HepG2 (cell line): ENCODE measurements around the gene IL31.

Experiments used
- ATF1 ChIP-seq: IDR thresholded peaks from 2 replicates; pipeline ENCODE4 v1.6.1; 2016; ENCODE audit warnings: mild to moderate bottlenecking, control low read depth
- JUND ChIP-seq: sonication (generic); formaldehyde crosslinking; IDR thresholded peaks from 2 replicates; pipeline ENCODE4 v1.8.0; 2022; ENCODE audit warnings: mild to moderate bottlenecking, missing genetic modification reagents
- MIER2 ChIP-seq: IDR thresholded peaks from 2 replicates; pipeline ENCODE4 v1.6.1; 2016; ENCODE audit warnings: missing biosample characterization, missing genetic modification reagents
- SAFB2 ChIP-seq: sonication (generic); formaldehyde crosslinking; IDR thresholded peaks from 2 replicates; pipeline ENCODE4 v1.5.1; 2020; ENCODE audit warnings: missing genetic modification reagents, low read depth, mild to moderate bottlenecking, borderline replicate concordance
- SP1 ChIP-seq, 2 experiments: fragments of 450-650 bp in 1 of 2; sonication (generic) in 1 of 2; formaldehyde crosslinking in 1 of 2; IDR thresholded peaks; 2 replicates each; pipeline versions ENCODE4 v1.4.0 to v1.6.1; 2016 to 2020; ENCODE audit warnings: missing genetic modification reagents in 1 of 2
- ZBTB20 ChIP-seq: sonication (generic); formaldehyde crosslinking; IDR thresholded peaks from 2 replicates; pipeline ENCODE4 v1.8.1; 2023; ENCODE audit warnings: missing genetic modification reagents, low read depth, mild to moderate bottlenecking, borderline replicate concordance
- ZNF777 ChIP-seq: sonication (generic); formaldehyde crosslinking; IDR thresholded peaks from 2 replicates; pipeline ENCODE4 v1.4.0; 2020; ENCODE audit warnings: missing genetic modification reagents
- TF ChIP-seq, protein P1 (sequence below): sonication (generic); formaldehyde crosslinking; IDR thresholded peaks from 2 replicates; pipeline ENCODE4 v1.4.0; 2020; ENCODE audit warnings: missing genetic modification reagents, borderline replicate concordance
- TF ChIP-seq, protein P2 (sequence below): sonication (generic); formaldehyde crosslinking; IDR thresholded peaks from one replicate; pipeline ENCODE4 v1.5.1; 2020; ENCODE audit warnings: mild to moderate bottlenecking, missing genetic modification reagents; ENCODE audit errors: not compliant biosample characterization
- TF ChIP-seq, protein P3 (sequence below), 2 experiments: sonication (generic) in 1 of 2; formaldehyde crosslinking in 1 of 2; IDR thresholded peaks; 2 replicates each; pipeline versions ENCODE4 v1.6.1 to v1.9.0; 2014 to 2022; ENCODE audit warnings: antibody characterized with exemption in 1 of 2, borderline replicate concordance in 1 of 2, inconsistent platforms in 1 of 2, low read depth in 1 of 2, missing genetic modification reagents in 1 of 2

DNA sequence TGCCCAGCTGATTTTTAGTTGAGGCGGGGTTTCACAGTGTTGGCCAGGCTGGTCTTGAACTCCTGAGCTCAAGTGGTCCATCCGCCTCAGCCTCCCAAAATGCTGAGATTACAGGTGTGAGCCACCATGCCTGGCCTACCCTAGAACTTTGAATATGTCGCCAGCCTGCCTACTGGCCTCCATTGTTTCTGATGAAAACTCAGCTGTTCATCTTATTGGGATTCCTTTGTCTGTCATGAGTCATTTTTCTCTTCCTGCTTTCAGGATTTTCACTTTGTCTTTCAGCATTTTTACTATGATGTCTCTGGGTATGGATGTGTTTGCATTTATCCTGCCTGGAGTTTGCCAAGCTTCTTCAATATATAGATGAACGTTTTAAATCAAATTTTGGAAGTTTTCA is 21.4 kb upstream of the IL31 start:
- TF ChIP-seq MIER2 (CRISPR knock-in tag) (no peak), ZBTB20 (CRISPR knock-in tag) (no peak), JUND (CRISPR knock-in tag) (no peak), SAFB2 (CRISPR knock-in tag) (no peak), ATF1 (CRISPR knock-in tag) (no peak), ZNF777 (no peak), SP1 (IDR thresholded peaks at IDR 0.05) (no peak), SP1 (CRISPR knock-in tag; IDR thresholded peaks at IDR 0.05) (no peak)
- TF ChIP-seq, protein P1, sequence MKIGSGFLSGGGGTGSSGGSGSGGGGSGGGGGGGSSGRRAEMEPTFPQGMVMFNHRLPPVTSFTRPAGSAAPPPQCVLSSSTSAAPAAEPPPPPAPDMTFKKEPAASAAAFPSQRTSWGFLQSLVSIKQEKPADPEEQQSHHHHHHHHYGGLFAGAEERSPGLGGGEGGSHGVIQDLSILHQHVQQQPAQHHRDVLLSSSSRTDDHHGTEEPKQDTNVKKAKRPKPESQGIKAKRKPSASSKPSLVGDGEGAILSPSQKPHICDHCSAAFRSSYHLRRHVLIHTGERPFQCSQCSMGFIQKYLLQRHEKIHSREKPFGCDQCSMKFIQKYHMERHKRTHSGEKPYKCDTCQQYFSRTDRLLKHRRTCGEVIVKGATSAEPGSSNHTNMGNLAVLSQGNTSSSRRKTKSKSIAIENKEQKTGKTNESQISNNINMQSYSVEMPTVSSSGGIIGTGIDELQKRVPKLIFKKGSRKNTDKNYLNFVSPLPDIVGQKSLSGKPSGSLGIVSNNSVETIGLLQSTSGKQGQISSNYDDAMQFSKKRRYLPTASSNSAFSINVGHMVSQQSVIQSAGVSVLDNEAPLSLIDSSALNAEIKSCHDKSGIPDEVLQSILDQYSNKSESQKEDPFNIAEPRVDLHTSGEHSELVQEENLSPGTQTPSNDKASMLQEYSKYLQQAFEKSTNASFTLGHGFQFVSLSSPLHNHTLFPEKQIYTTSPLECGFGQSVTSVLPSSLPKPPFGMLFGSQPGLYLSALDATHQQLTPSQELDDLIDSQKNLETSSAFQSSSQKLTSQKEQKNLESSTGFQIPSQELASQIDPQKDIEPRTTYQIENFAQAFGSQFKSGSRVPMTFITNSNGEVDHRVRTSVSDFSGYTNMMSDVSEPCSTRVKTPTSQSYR (CRISPR knock-in tag) = no peak
- TF ChIP-seq, protein P2, sequence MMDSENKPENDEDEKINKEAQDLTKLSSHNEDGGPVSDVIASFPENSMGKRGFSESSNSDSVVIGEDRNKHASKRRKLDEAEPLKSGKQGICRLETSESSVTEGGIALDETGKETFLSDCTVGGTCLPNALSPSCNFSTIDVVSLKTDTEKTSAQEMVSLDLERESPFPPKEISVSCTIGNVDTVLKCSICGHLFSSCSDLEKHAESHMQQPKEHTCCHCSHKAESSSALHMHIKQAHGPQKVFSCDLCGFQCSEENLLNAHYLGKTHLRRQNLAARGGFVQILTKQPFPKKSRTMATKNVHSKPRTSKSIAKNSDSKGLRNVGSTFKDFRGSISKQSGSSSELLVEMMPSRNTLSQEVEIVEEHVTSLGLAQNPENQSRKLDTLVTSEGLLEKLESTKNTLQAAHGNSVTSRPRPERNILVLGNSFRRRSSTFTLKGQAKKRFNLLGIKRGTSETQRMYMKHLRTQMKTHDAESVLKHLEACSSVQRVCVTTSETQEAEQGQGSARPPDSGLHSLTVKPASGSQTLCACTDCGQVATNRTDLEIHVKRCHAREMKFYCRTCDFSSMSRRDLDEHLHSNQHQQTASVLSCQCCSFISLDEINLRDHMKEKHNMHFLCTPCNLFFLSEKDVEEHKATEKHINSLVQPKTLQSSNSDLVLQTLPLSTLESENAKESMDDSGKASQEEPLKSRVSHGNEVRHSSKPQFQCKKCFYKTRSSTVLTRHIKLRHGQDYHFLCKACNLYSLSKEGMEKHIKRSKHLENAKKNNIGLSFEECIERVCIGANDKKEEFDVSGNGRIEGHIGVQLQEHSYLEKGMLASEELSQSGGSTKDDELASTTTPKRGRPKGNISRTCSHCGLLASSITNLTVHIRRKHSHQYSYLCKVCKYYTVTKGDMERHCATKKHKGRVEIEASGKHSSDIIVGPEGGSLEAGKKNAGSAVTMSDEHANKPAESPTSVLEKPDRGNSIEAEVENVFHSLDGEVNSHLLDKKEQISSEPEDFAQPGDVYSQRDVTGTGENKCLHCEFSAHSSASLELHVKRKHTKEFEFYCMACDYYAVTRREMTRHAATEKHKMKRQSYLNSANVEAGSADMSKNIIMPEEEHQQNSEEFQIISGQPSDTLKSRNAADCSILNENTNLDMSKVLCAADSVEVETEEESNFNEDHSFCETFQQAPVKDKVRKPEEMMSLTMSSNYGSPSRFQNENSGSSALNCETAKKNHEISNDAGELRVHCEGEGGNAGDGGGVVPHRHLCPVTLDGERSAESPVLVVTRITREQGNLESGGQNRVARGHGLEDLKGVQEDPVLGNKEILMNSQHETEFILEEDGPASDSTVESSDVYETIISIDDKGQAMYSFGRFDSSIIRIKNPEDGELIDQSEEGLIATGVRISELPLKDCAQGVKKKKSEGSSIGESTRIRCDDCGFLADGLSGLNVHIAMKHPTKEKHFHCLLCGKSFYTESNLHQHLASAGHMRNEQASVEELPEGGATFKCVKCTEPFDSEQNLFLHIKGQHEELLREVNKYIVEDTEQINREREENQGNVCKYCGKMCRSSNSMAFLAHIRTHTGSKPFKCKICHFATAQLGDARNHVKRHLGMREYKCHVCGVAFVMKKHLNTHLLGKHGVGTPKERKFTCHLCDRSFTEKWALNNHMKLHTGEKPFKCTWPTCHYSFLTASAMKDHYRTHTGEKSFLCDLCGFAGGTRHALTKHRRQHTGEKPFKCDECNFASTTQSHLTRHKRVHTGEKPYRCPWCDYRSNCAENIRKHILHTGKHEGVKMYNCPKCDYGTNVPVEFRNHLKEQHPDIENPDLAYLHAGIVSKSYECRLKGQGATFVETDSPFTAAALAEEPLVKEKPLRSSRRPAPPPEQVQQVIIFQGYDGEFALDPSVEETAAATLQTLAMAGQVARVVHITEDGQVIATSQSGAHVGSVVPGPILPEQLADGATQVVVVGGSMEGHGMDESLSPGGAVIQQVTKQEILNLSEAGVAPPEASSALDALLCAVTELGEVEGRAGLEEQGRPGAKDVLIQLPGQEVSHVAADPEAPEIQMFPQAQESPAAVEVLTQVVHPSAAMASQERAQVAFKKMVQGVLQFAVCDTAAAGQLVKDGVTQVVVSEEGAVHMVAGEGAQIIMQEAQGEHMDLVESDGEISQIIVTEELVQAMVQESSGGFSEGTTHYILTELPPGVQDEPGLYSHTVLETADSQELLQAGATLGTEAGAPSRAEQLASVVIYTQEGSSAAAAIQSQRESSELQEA (CRISPR knock-in tag) = no peak
- TF ChIP-seq, protein P3, sequence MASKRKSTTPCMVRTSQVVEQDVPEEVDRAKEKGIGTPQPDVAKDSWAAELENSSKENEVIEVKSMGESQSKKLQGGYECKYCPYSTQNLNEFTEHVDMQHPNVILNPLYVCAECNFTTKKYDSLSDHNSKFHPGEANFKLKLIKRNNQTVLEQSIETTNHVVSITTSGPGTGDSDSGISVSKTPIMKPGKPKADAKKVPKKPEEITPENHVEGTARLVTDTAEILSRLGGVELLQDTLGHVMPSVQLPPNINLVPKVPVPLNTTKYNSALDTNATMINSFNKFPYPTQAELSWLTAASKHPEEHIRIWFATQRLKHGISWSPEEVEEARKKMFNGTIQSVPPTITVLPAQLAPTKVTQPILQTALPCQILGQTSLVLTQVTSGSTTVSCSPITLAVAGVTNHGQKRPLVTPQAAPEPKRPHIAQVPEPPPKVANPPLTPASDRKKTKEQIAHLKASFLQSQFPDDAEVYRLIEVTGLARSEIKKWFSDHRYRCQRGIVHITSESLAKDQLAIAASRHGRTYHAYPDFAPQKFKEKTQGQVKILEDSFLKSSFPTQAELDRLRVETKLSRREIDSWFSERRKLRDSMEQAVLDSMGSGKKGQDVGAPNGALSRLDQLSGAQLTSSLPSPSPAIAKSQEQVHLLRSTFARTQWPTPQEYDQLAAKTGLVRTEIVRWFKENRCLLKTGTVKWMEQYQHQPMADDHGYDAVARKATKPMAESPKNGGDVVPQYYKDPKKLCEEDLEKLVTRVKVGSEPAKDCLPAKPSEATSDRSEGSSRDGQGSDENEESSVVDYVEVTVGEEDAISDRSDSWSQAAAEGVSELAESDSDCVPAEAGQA (IDR thresholded peaks at IDR 0.05; ENCODE audit: low read depth) = no peak
- TF ChIP-seq, protein P3 (CRISPR knock-in tag; IDR thresholded peaks at IDR 0.05; ENCODE audit: borderline replicate concordance) = no peak
